Nephron (organoid): ENCODE data around the gene TIMP1.
A peak's percentile ranks its signal among the peaks of the same experiment; 100 is the strongest.

Experiments used
- H3K27ac Mint-ChIP-seq, 3 experiments: 2 replicates each; pipeline ENCODE4 v1.8.0; 2020; ENCODE audit warnings: mixed read lengths in 3 of 3, mild to moderate bottlenecking in 2 of 3, moderate library complexity in 1 of 3
- H3K27me3 Mint-ChIP-seq: 2 replicates; pipeline ENCODE4 v1.8.0; 2021; ENCODE audit warnings: low read depth, mild to moderate bottlenecking, moderate library complexity, mixed read lengths
- H3K36me3 Mint-ChIP-seq: 2 replicates; pipeline ENCODE4 v1.8.0; 2020; ENCODE audit warnings: low read depth, mixed read lengths
- H3K4me1 Mint-ChIP-seq: 2 replicates; pipeline ENCODE4 v1.8.0; 2020; ENCODE audit warnings: mixed read lengths
- H3K4me3 Mint-ChIP-seq, 3 experiments: 2 replicates each; pipeline ENCODE4 v1.8.0; 2020; ENCODE audit warnings: mild to moderate bottlenecking in 3 of 3, mixed read lengths in 3 of 3, moderate library complexity in 2 of 3
- H3K9me3 Mint-ChIP-seq: 2 replicates; pipeline ENCODE4 v1.8.0; 2020; ENCODE audit warnings: mixed read lengths
- CTCF ChIP-seq, 3 experiments: fragments of 200-600 bp; sonication (generic); IDR thresholded peaks; one replicate each; pipeline ENCODE4 v1.5.0; 2021; ENCODE audit warnings: antibody characterized with exemption in 3 of 3; ENCODE audit not compliant: unreplicated experiment in 3 of 3

The TIMP1 gene

GRCh38 chrX:47558436-47558835 lies 23.8 kb upstream of the TIMP1 start:
- Mint-ChIP-seq H3K4me3 (peak overlapping the region; percentile 9 to 52 (median 21)), H3K27me3 (no peaks in the 10 kb centered on the region), H3K36me3 (peaks cover 3% of the 10 kb centered on the region), H3K27ac (peak overlapping the region in 2 of 3 experiments; percentile 33 to 70), H3K9me3 (peaks cover 4% of the 10 kb centered on the region), H3K4me1 (peaks cover 27% of the 10 kb centered on the region)
- no peak for TF ChIP-seq CTCF (IDR thresholded peaks at IDR 0.05; ENCODE audit: unreplicated experiment in 3 of 3)

- H3K27me3 Mint-ChIP-seq: no peaks in the 10 kb centered on the region
- peak overlapping the region; percentile 88 to 95 (median 89) for H3K4me3 Mint-ChIP-seq
- peak overlapping the region; percentile 96 to 99 (median 98) for H3K27ac Mint-ChIP-seq
- no peak for TF ChIP-seq CTCF (IDR thresholded peaks at IDR 0.05; ENCODE audit: unreplicated experiment in 3 of 3)
- peaks cover 8% of the 10 kb centered on the region for H3K9me3 Mint-ChIP-seq
- H3K4me1 Mint-ChIP-seq: peaks cover 34% of the 10 kb centered on the region
- peaks cover 13% of the 10 kb centered on the region for H3K36me3 Mint-ChIP-seq
Observed at GRCh38 chrX:47560179-47560933, 21.9 kb upstream of the TIMP1 start.

GRCh38 chrX:47560934-47561658 lies 21.1 kb upstream of the TIMP1 start, which contains the start of gene ARAF:
ARAF (plus strand) TSS chrX:47561205; CDS start chrX:47562968, 1,763 bp downstream.
- H3K4me3 Mint-ChIP-seq: peak within 1 kb of the TSS; percentile 88 to 95 (median 89)
- peaks cover 30% of the 10 kb centered on the region for H3K4me1 Mint-ChIP-seq
- peaks cover 9% of the 10 kb centered on the region for H3K9me3 Mint-ChIP-seq
- H3K27ac Mint-ChIP-seq: peak within 1 kb of the TSS; percentile 96 to 99 (median 98)
- TF ChIP-seq CTCF (IDR thresholded peaks at IDR 0.05; ENCODE audit: unreplicated experiment in 3 of 3): no peak
- H3K27me3 Mint-ChIP-seq: no peaks in the 10 kb centered on the region
- peaks cover 14% of the 10 kb centered on the region for H3K36me3 Mint-ChIP-seq

- Mint-ChIP-seq H3K36me3 (peaks cover 19% of the 10 kb centered on the region), H3K4me1 (peaks cover 24% of the 10 kb centered on the region)
- no peak for TF ChIP-seq CTCF (IDR thresholded peaks at IDR 0.05; ENCODE audit: unreplicated experiment in 3 of 3)
Observed at GRCh38 chrX:47561659-47562151, 20.5 kb upstream of the TIMP1 start.

GRCh38 chrX:47562615-47563243 lies 19.5 kb upstream of the TIMP1 start:
- Mint-ChIP-seq H3K36me3 (peaks cover 27% of the 10 kb centered on the region), H3K9me3 (peaks cover 13% of the 10 kb centered on the region), H3K4me1 (peaks cover 23% of the 10 kb centered on the region), H3K4me3 (peak overlapping the region; percentile 81 to 89 (median 87)), H3K27ac (peak overlapping the region in 2 of 3 experiments; percentile 78 to 79), H3K27me3 (no peaks in the 10 kb centered on the region)
- peak in 2 of 3 experiments; percentile 22 to 31 for TF ChIP-seq CTCF (IDR thresholded peaks at IDR 0.05; ENCODE audit: unreplicated experiment in 3 of 3)

More at GRCh38 chrX:47561659-47562151, 20.5 kb upstream of the TIMP1 start:
- no peaks in the 10 kb centered on the region for H3K27me3 Mint-ChIP-seq
- peak overlapping the region; percentile 96 to 99 (median 98) for H3K27ac Mint-ChIP-seq
- H3K9me3 Mint-ChIP-seq: peaks cover 10% of the 10 kb centered on the region
- peak overlapping the region; percentile 88 to 95 (median 89) for H3K4me3 Mint-ChIP-seq
